HepG2 (cell line): Measurements from ENCODE around the gene ELP5. TPM values are rescaled to one million over a fixed set of nuclear protein-coding genes. Genes with fewer than 3 reads are reported as not detected.

Experiments used
- ATAC-seq: fragments of 200-7000 bp; cut with Tn5 transposase; 3 replicates; pipeline ENCODE4 v1.9.1; 2020; ENCODE audit warnings: mild to moderate bottlenecking, moderate library complexity
- BruUV-seq: library from RNA; stranded (reverse); fragments of 400-500 nt; replicated peaks from 2 replicates; lab custom pipeline; 2021; lab: Mats Ljungman, UMichigan
- CTCF ChIA-PET: fragments of 300-600 bp; formaldehyde crosslinking; extraction: SDS; loops from one replicate; lab custom pipeline; 2021; ENCODE audit warnings: low total read pairs, inconsistent platforms, low intra/inter-chr PET ratio; lab: Yijun Ruan, JAX
- POLR2A ChIA-PET: fragments of 350-600 bp; sonication (Branson Sonifier 250); formaldehyde crosslinking; loops from one replicate; lab custom pipeline; 2020; ENCODE audit warnings: antibody characterized with exemption, inconsistent platforms; lab: Yijun Ruan, JAX
- DNase-seq: peaks from one replicate; pipeline ENCODE4 v3.0.0-alpha.2; 2015; ENCODE audit warnings: low spot score
- FAIRE-seq: peaks from 3 replicates; lab custom pipeline; 2011; peaks lifted over from hg19 to GRCh38; lab: Jason Lieb, UNC
- H2AFZ ChIP-seq: one replicate; pipeline ENCODE4 v1.6.1; 2011; ENCODE audit warnings: low read length, inconsistent platforms
- H3K27ac ChIP-seq: fragments of 300-600 bp; 3 replicates; pipeline ENCODE4 v1.8.0; 2011; ENCODE audit warnings: mixed run types, mild to moderate bottlenecking, mixed read lengths, low read length, inconsistent platforms; ENCODE audit not compliant: insufficient read depth; ENCODE audit errors: extremely low read length
- H3K27me3 ChIP-seq, 2 experiments: fragments of 200-600 bp in 1 of 2; 2 replicates in 1 of 2; 3 replicates in 1 of 2; pipeline versions ENCODE4 v1.6.0 to v1.8.0; 2011; ENCODE audit warnings: low read length in 2 of 2, mild to moderate bottlenecking in 2 of 2, moderate library complexity in 2 of 2, inconsistent platforms in 1 of 2; ENCODE audit not compliant: insufficient read depth in 2 of 2, control insufficient read depth in 1 of 2
- H3K36me3 ChIP-seq, 2 experiments: fragments of 200-600 bp in 1 of 2; replicated peaks in 1 of 2; 2 replicates in 1 of 2; 3 replicates in 1 of 2; pipeline versions ENCODE4 v1.5.1 to v1.8.0; 2011; ENCODE audit warnings: low read length in 2 of 2, inconsistent platforms in 1 of 2; ENCODE audit not compliant: insufficient read depth in 2 of 2, control insufficient read depth in 1 of 2
- H3K4me1 ChIP-seq: 2 replicates; pipeline ENCODE4 v1.5.1; 2012; ENCODE audit warnings: low read length, inconsistent platforms; ENCODE audit not compliant: insufficient read depth
- H3K4me2 ChIP-seq: 2 replicates; pipeline ENCODE4 v1.6.0; 2011; ENCODE audit warnings: low read depth, low read length, inconsistent platforms
- H3K4me3 ChIP-seq, 3 experiments: fragments of 200-600 bp in 1 of 3; sonication (generic), shearing (Covaris generic) in 1 of 3; replicated peaks in 1 of 3; 2 replicates each; pipeline ENCODE4 v1.5.1; 2011 to 2016; ENCODE audit warnings: low read length in 3 of 3, inconsistent platforms in 2 of 3, low read depth in 2 of 3, mild to moderate bottlenecking in 2 of 3, control low read depth in 1 of 3, mixed read lengths in 1 of 3; ENCODE audit not compliant: insufficient read depth in 1 of 3
- H3K79me2 ChIP-seq: one replicate; pipeline ENCODE4 v1.6.1; 2011; ENCODE audit warnings: low read length, inconsistent platforms; ENCODE audit not compliant: insufficient read depth
- H3K9ac ChIP-seq: 2 replicates; pipeline ENCODE4 v1.6.0; 2011; ENCODE audit warnings: mild to moderate bottlenecking, low read depth, low read length, inconsistent platforms; ENCODE audit not compliant: insufficient read depth
- H3K9me3 ChIP-seq: 2 replicates; pipeline ENCODE4 v1.5.1; 2012; ENCODE audit warnings: mild to moderate bottlenecking, low read length
- H4K20me1 ChIP-seq: 2 replicates; pipeline ENCODE4 v1.6.0; 2011; ENCODE audit warnings: inconsistent platforms, mild to moderate bottlenecking, low read length, moderate library complexity; ENCODE audit not compliant: insufficient read depth
- AGO2 ChIP-seq: fragments of 200-400 bp; formaldehyde crosslinking; optimal IDR thresholded peaks from 2 replicates; pipeline ENCODE3; 2017; ENCODE audit warnings: mild to moderate bottlenecking, low read depth, low read length, moderate library complexity
- IRF9 ChIP-seq: sonication (generic); formaldehyde crosslinking; IDR thresholded peaks from 2 replicates; pipeline ENCODE4 v1.8.0; 2022; ENCODE audit warnings: missing genetic modification reagents, mild to moderate bottlenecking, borderline replicate concordance
- MBNL3 ChIP-seq: fragments of 250-450 bp; sonication (Bioruptor Pico); conservative IDR thresholded peaks from 2 replicates; pipeline ENCODE4 v1.8.0; 2022; ENCODE audit warnings: mild to moderate bottlenecking, inconsistent platforms
- NCOA1 ChIP-seq: sonication (generic); formaldehyde crosslinking; IDR thresholded peaks from 2 replicates; pipeline ENCODE4 v1.9.0; 2021; ENCODE audit warnings: missing genetic modification reagents
- NR2F2 ChIP-seq: IDR thresholded peaks from 2 replicates; pipeline ENCODE4 v1.6.1; 2012; ENCODE audit warnings: low read depth, inconsistent platforms, borderline replicate concordance
- ZNF383 ChIP-seq: sonication (generic); formaldehyde crosslinking; IDR thresholded peaks from 2 replicates; pipeline ENCODE4 v1.4.0; 2020; ENCODE audit warnings: missing genetic modification reagents, mild to moderate bottlenecking, borderline replicate concordance
- ZNF746 ChIP-seq: sonication (generic); formaldehyde crosslinking; IDR thresholded peaks from 2 replicates; pipeline ENCODE4 v1.8.0; 2022; ENCODE audit warnings: mild to moderate bottlenecking, missing genetic modification reagents
- WGBS: methylation state at CpG from one replicate; pipeline ENCODE4 v1.1.6; 2017; ENCODE audit warnings: low lambda C conversion rate; 5-methylcytosine and 5-hydroxymethylcytosine counted together
- in situ Hi-C: cut with HindIII; loops from 2 replicates; pipeline ENCODE4 v1.10.0; 2017; ENCODE audit warnings: low pct_unique_long_range_greater_than_20kb; ENCODE audit not compliant: extremely low pct_ligation_motif_present
- intact Hi-C: fragments of 100-400 bp; cut with micrococcal nuclease; formaldehyde crosslinking; loops from one replicate; pipeline ENCODE4 v1.10.0; 2022; ENCODE audit not compliant: unreplicated experiment
- polyA plus RNA-seq, 8 experiments: library from polyadenylated mRNA; depleted of rRNA in 3 of 8; stranded (reverse) in 7 of 8; unstranded in 1 of 8; fragments of >200 nt; fragmentation: Illumina TruSeq in 4 of 8; extraction: Trizol in 4 of 8; gene quantifications; 2 replicates each; pipeline versions ENCODE4 v1.2.1 to v1.2.3, GENCODE V29; 2011 to 2016; ENCODE audit warnings: low read depth in 4 of 8, missing spikeins in 1 of 8, mixed read lengths in 1 of 8; ENCODE audit not compliant: insufficient read depth in 1 of 8
- total RNA-seq, 5 experiments: library from RNA; depleted of rRNA; stranded (reverse); fragments of >200 nt; fragmentation: Illumina TruSeq; extraction: Trizol; gene quantifications; 2 replicates each; pipeline ENCODE4 v1.2.3, GENCODE V29; 2016; ENCODE audit warnings: low read depth in 1 of 5

ELP5 gene
- total and polyA plus RNA-seq, 2 of the 13 experiments (the other 11 are each of a cell fraction or from before 2014, with no cell fraction given) = 67.6 to 69.8 TPM

- H3K9me3 ChIP-seq = no peaks in the 10 kb centered on the region
These were observed 23.1 kb upstream of the ELP5 start for GRCh38 chr17:7228920-7229319.

GRCh38 chr17:7229504-7229903 is 22.5 kb upstream of the ELP5 start:
- H3K4me3 ChIP-seq = no peak overlapping the region
- POLR2A ChIA-PET = interaction anchor here (1.1 kb wide), 1 partner anchor 10 kb away, joined by 3 read pairs; the partner anchor contains the start of genes ACADVL and DLG4
- H3K27me3 ChIP-seq = no peaks in the 10 kb centered on the region; a peak in 1 of 5 replicates
- in situ Hi-C loops = no loop called here
- no peak overlapping the region for H3K4me2 ChIP-seq
- H4K20me1 ChIP-seq = peaks cover 10% of the 10 kb centered on the region; the same call in 1 of the 2 replicates
- TF ChIP-seq AGO2 (peak; percentile 6), NR2F2 (no peak)
- no peaks in the 10 kb centered on the region for H3K9me3 ChIP-seq
- peaks cover 38% of the 10 kb centered on the region for H3K79me2 ChIP-seq
- peaks cover 23% of the 10 kb centered on the region for H3K4me1 ChIP-seq
- WGBS = 98% methylated on average over 17 of the region's 19 CpGs
- ATAC-seq = no peak
- intact Hi-C loops = no loop called here
- no peak overlapping the region for H3K27ac ChIP-seq
- DNase-seq = no peak
- no peak overlapping the region for H2AFZ ChIP-seq
- H3K36me3 ChIP-seq = peaks cover 29 to 62% of the 10 kb centered on the region in 2 experiments; a peak in 4 of 5 replicates
- BruUV-seq = no TSS peak
- CTCF ChIA-PET = no interaction called here
- no peak overlapping the region for H3K9ac ChIP-seq
- no peak for FAIRE-seq

More at GRCh38 chr17:7228920-7229319, 23.1 kb upstream of the ELP5 start:
- WGBS = 98% methylated on average over 14 of the region's 14 CpGs
- FAIRE-seq (no peak), ATAC-seq (no peak), DNase-seq (no peak)
- Histone ChIP-seq H3K4me1 (peaks cover 22% of the 10 kb centered on the region), H4K20me1 (peaks cover 10% of the 10 kb centered on the region; the same call in 1 of the 2 replicates), H3K4me2 (no peak overlapping the region), H3K9ac (no peak overlapping the region), H2AFZ (no peak overlapping the region), H3K27ac (no peak overlapping the region), H3K4me3 (no peak overlapping the region), H3K36me3 (peaks cover 29 to 66% of the 10 kb centered on the region in 2 experiments; a peak in 4 of 5 replicates), H3K79me2 (peaks cover 37% of the 10 kb centered on the region), H3K27me3 (no peaks in the 10 kb centered on the region; a peak in 1 of 5 replicates)
- ChIA-PET CTCF (no interaction called here), POLR2A (interaction anchor here (1.1 kb wide), 1 partner anchor 9 kb away, joined by 3 read pairs; the partner anchor contains the start of genes ACADVL and DLG4)
- TF ChIP-seq IRF9 (CRISPR knock-in tag) (no peak), ZNF746 (CRISPR knock-in tag) (no peak), ZNF383 (no peak), NCOA1 (CRISPR knock-in tag) (no peak), MBNL3 (CRISPR knock-in tag) (no peak)
- in situ Hi-C loops (no loop called here), intact Hi-C loops (no loop called here)
- no TSS peak for BruUV-seq
